Activated T-cell treated with anti-CD3 and anti-CD28 coated beads, Interleukin-2, amount 50 U/mL, for 4 hours (primary cell): ENCODE data around the gene IMMP1L. TPM values are rescaled to one million over a fixed set of nuclear protein-coding genes. Genes with fewer than 3 reads are reported as not detected.

ENCODE experiments used
- ATAC-seq, 2 donors: fragments of 200-7000 bp; cut with Tn5 transposase; one replicate each; pipeline ENCODE4 v1.10.0; 2021
- DNase-seq: peaks from one replicate; pipeline ENCODE4 v3.0.0-alpha.2; 2020
- H3K27me3 Mint-ChIP-seq: one replicate; pipeline ENCODE4 v1.8.0; 2021; ENCODE audit warnings: low read depth, mixed read lengths
- H3K36me3 Mint-ChIP-seq: one replicate; pipeline ENCODE4 v1.8.0; 2022; ENCODE audit warnings: mixed read lengths; ENCODE audit not compliant: insufficient read depth
- H3K4me1 Mint-ChIP-seq: one replicate; pipeline ENCODE4 v1.8.0; 2021; ENCODE audit warnings: low read depth, mixed read lengths
- H3K4me3 Mint-ChIP-seq: one replicate; pipeline ENCODE4 v1.8.0; 2021; ENCODE audit warnings: mild to moderate bottlenecking, moderate library complexity, mixed read lengths
- H3K9me3 Mint-ChIP-seq: one replicate; pipeline ENCODE4 v1.8.0; 2021; ENCODE audit warnings: mixed read lengths
- total RNA-seq, 3 donors: library from RNA; stranded (reverse); gene quantifications; one replicate each; pipeline ENCODE4 v1.2.1, GENCODE V29; 2021

The IMMP1L gene
- total RNA-seq, 3 donors from 2014 or later: 17.7 to 26.7 (median 22.2) TPM

DNA sequence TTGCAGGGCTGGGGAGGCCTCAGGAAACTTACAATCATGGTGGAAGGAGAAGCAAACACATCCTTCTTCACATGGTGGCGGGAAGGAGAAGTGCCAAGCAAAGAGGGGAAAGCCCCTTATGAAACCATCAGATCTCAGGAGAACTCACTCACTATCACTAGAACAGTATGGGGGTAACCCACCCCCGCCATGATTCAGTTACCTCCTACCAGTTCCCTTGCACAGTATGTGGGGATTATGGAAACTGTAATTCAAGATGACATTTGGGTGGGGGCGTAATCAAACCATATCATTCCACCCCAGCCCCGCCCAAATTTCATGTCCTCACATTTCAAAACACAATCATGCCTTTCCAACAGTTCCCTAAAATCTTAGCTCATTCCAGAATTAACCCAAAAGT is 16.2 kb downstream of the IMMP1L start:
- DNase-seq (no peak), ATAC-seq (no peak)
- Mint-ChIP-seq H3K36me3 (peaks cover 41% of the 10 kb centered on the region), H3K4me3 (no peak overlapping the region), H3K4me1 (peaks cover 29% of the 10 kb centered on the region), H3K27me3 (no peaks in the 10 kb centered on the region), H3K9me3 (peaks cover 4% of the 10 kb centered on the region)

DNA sequence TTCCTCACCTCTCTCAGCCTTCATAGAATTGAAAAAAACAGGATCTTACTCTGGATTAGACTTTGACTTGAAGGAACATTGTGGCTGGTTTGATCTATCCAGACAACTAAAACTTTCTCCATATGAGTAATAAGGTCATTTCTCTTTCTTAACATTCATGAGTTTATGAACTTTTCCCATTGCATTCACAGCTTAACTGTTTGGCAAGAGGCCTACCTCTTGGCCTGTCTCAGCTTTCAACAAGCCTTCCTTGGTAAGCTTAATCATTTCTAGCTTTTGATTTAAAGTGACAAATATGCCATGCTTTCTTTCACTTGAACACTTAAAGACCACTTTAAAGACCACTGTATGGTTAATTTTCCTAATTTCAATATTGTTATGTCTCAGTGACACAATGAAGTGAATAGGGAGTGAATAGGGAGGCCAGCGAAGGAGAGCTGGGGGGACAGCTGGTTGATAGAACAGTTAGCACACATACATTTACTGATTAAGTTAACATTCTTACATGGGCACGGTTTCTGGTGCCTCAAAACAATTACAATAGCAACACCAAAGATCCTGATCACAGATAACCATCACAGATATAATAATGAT is 17.0 kb downstream of the IMMP1L start:
- DNase-seq (no peak), ATAC-seq (no peak)
- no peak overlapping the region for H3K4me3 Mint-ChIP-seq
- peaks cover 27% of the 10 kb centered on the region for H3K4me1 Mint-ChIP-seq
- H3K9me3 Mint-ChIP-seq: peaks cover 4% of the 10 kb centered on the region
- no peaks in the 10 kb centered on the region for H3K27me3 Mint-ChIP-seq
- peaks cover 39% of the 10 kb centered on the region for H3K36me3 Mint-ChIP-seq

DNA sequence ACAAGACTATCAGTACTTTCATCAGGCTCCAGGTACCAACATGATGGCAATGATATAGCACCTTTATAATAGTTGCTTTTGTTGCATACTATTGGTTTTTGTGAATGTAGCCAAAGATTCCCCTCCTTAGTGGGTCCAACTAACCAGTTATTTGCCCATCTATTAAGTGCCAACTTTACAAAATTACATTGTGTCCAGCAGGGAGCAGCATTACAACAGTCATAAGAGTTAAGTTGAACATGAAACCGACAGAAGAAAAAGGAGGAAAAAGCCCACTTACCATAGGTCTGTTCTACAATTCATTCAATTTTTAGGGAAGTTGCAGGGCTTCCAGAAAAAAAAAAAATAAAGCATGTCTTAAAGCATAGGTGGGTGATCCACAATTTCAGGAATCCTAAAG is 21.6 kb downstream of the IMMP1L start:
- ATAC-seq (no peak), DNase-seq (no peak)
- Mint-ChIP-seq H3K4me1 (peaks cover 19% of the 10 kb centered on the region), H3K27me3 (no peaks in the 10 kb centered on the region), H3K36me3 (peaks cover 19% of the 10 kb centered on the region), H3K4me3 (no peak overlapping the region), H3K9me3 (no peaks in the 10 kb centered on the region)

DNA sequence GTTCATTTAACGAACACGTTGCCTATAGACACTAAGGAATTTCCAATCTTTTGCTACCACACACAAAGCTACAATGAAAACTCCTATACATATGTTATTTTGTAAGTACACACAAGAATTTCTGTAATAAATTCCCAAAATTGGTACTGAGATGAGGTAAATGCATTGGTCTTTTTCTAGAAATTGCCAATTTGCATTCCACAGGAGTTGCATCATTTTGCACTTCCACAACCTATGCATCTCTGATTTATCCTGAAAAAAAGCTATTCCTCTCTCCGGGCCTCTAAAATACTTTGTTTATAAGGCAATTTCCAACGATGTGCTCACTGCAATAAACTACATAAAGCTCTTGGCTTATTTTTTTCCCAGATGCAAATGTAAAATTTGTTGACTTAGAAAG is 24.9 kb downstream of the IMMP1L start:
- Mint-ChIP-seq H3K4me3 (no peak overlapping the region), H3K4me1 (peaks cover 5% of the 10 kb centered on the region), H3K36me3 (peaks cover 5% of the 10 kb centered on the region), H3K9me3 (no peaks in the 10 kb centered on the region), H3K27me3 (no peaks in the 10 kb centered on the region)
- DNase-seq (no peak), ATAC-seq (no peak)

DNA sequence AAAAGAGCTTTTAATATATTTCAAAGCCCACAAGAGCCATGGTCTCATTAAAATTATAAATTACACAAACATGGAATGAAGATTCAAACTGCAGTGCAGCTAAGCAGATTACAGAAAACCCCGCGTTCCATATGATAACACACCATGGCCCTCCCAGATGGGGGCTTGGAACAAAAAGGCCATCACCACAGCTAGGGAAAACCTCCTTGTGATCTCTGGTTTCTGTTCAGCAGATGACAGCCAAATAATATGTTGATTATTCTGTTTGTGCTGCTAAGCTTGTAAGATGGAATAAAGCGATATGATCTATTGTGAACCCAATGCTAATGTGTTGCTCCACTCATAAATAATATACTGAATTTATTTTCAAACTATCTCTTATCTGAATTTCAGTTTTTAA is 28.5 kb downstream of the IMMP1L start:
- DNase-seq: no peak
- Mint-ChIP-seq H3K9me3 (no peaks in the 10 kb centered on the region), H3K4me3 (no peak overlapping the region), H3K27me3 (no peaks in the 10 kb centered on the region), H3K36me3 (peaks cover 2% of the 10 kb centered on the region), H3K4me1 (peaks cover 4% of the 10 kb centered on the region)
- no peak for ATAC-seq

DNA sequence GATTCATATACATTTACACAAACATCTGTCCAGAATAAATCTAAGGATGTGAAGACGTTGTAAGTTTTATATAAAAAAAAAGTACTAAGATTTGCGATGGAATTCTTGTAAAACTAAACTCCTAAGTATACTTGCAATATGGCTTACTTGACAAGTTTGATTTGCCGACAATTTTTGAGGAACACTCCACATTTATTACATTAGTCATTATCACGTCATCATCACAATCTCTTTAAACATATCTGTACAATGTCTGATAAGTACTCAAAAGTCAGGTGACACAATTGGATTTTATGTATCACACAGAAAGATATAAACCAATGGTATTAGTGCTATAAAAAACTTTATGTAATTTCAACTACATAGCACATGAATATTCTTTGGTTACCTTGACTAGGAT is 30.4 kb downstream of the IMMP1L start:
- no peak for ATAC-seq
- H3K36me3 Mint-ChIP-seq: peaks cover 3% of the 10 kb centered on the region
- H3K27me3 Mint-ChIP-seq: no peaks in the 10 kb centered on the region
- no peaks in the 10 kb centered on the region for H3K9me3 Mint-ChIP-seq
- H3K4me3 Mint-ChIP-seq: no peak overlapping the region
- no peak for DNase-seq
- peaks cover 4% of the 10 kb centered on the region for H3K4me1 Mint-ChIP-seq

DNA sequence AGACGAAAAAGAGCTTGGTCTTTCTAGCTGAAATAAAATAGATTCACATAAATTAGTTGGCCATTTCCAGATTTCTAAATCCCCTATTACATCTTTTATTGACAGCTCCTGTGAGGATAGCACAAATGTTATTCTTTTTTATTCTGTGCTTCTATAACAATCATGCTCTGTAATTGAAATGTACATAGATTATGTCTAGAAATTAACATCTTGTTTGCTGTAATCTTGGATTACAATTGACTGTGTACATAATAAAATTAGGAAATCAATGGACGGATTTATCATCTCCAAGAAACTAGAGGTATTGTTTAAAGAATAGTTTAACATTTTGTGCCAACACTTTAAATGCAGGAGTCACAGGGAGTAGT is 31.2 kb downstream of the IMMP1L start:
- no peaks in the 10 kb centered on the region for H3K27me3 Mint-ChIP-seq
- DNase-seq (no peak), ATAC-seq (no peak)
- H3K36me3 Mint-ChIP-seq: peaks cover 3% of the 10 kb centered on the region
- no peaks in the 10 kb centered on the region for H3K9me3 Mint-ChIP-seq
- peaks cover 4% of the 10 kb centered on the region for H3K4me1 Mint-ChIP-seq
- H3K4me3 Mint-ChIP-seq: no peak overlapping the region

DNA sequence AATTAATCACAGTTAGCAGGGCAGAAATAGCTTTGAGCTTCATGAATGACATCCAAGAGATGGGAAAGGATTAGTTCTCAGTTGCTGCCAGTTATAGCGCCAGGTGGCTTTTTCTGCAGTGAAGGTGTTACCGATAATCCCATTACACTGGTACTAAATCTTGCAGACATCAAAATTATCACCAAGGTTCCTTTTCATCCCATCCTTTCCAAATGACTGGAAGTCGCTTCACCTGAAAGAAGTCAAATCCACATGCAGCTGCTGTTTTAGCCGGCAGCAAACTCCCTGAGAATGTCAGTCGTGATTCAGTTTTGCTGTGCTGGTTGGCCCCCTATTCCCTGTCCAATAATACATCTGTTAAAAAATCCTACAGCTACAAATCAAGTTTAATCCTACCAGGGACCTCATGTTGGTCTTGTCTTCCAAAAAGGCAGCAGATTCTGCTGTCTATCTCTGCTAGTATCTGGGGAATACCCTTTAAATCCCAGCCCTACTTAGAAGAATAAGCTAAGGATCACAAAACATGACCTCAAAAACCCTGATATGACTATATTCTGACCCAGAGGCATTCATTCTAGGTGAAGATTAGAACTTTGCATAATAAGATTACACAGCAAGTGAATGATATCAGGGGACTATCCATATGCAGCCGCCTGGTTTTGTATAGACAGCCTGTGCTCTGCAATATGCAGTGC is 31.7 kb downstream of the IMMP1L start:
- DNase-seq (no peak), ATAC-seq (no peak)
- Mint-ChIP-seq H3K9me3 (no peaks in the 10 kb centered on the region), H3K4me1 (peaks cover 2% of the 10 kb centered on the region), H3K27me3 (no peaks in the 10 kb centered on the region), H3K4me3 (no peak overlapping the region), H3K36me3 (peaks cover 3% of the 10 kb centered on the region)

DNA sequence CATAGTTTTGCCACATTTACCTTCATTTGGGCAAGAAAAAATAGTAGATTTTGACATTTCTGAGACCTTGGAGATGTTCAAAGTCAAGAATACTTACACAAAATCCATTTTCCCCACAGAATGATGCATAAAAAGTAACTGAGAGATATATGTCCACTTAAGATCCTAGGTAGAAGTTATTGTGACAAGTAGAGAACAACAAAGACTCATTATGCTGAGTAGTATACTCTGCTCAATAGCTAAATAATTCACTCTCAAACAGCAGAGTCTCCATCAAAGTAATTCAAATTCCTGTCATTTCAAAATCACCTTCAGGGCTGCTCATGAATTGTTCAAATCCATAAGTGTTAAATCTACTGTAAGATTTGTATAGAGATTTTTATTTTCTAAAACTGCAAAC is 35.3 kb downstream of the IMMP1L start:
- H3K4me1 Mint-ChIP-seq: no peaks in the 10 kb centered on the region
- peaks cover 13% of the 10 kb centered on the region for H3K36me3 Mint-ChIP-seq
- DNase-seq: no peak
- H3K27me3 Mint-ChIP-seq: no peaks in the 10 kb centered on the region
- no peak for ATAC-seq
- H3K4me3 Mint-ChIP-seq: no peak overlapping the region
- H3K9me3 Mint-ChIP-seq: no peaks in the 10 kb centered on the region

DNA sequence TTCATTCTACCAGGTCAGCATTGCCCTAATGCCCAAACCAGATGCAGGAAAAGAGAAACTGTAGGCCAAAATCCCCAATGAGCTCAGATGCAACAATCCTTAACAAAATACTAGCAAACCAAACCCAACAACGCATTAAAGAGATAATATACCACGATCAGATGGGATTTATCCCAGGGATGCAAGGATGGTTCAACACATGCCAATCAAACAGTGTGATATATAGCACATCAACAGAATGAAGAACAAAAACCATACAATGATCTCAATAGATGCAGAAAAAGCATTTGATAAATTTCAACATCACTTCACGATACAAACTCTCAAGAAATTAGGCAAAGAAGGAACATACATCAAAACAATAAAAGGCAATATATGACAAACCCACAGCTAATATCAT is 45.0 kb downstream of the IMMP1L start:
- peaks cover 2% of the 10 kb centered on the region for H3K4me1 Mint-ChIP-seq
- no peaks in the 10 kb centered on the region for H3K27me3 Mint-ChIP-seq
- H3K9me3 Mint-ChIP-seq: peaks cover 25% of the 10 kb centered on the region
- H3K4me3 Mint-ChIP-seq: no peak overlapping the region
- ATAC-seq (no peak), DNase-seq (no peak)
- H3K36me3 Mint-ChIP-seq: peaks cover 40% of the 10 kb centered on the region

DNA sequence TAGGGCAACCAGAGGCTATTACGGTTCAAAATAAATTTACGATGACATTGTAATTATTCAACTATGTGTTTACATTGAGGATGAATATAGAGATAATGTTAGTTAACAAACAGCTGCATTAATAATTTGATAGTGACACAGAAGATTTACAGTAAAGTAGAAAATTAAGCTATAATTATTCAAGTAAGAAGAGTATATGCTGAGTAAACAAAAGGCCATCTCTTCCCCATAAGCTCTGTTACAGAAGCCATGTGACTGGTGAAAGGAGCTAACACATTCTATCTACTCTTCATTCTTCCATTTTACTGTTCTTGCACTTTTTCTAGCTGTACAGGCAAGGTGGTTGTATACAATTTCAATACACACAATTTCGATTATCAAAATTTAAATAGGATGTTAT is 54.2 kb downstream of the IMMP1L start:
- H3K9me3 Mint-ChIP-seq: no peaks in the 10 kb centered on the region
- no peak for ATAC-seq
- no peak overlapping the region for H3K4me3 Mint-ChIP-seq
- DNase-seq: no peak
- no peaks in the 10 kb centered on the region for H3K27me3 Mint-ChIP-seq
- H3K36me3 Mint-ChIP-seq: peaks cover 26% of the 10 kb centered on the region
- no peaks in the 10 kb centered on the region for H3K4me1 Mint-ChIP-seq

DNA sequence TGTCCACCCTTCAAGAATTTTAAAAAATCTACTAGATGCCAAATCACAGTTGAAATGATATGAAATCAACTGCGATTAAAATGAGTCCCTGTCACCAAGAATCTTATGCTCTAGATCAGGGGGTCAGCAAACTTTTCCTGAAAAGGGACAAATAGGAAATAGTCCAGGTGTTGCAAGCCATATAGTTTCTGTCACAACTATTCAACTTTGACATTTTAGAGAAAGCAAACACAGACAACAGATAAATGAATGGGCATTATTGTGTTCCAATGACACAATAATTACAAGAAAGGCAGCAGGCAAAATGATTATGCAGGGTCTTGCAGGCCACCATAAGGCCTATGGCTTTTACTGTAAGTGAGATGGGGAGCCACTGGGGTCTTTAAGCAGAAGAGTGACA is 58.6 kb downstream of the IMMP1L start:
- Mint-ChIP-seq H3K4me3 (no peak overlapping the region), H3K4me1 (no peaks in the 10 kb centered on the region), H3K9me3 (no peaks in the 10 kb centered on the region), H3K36me3 (peaks cover 38% of the 10 kb centered on the region), H3K27me3 (no peaks in the 10 kb centered on the region)
- DNase-seq (no peak), ATAC-seq (no peak)

DNA sequence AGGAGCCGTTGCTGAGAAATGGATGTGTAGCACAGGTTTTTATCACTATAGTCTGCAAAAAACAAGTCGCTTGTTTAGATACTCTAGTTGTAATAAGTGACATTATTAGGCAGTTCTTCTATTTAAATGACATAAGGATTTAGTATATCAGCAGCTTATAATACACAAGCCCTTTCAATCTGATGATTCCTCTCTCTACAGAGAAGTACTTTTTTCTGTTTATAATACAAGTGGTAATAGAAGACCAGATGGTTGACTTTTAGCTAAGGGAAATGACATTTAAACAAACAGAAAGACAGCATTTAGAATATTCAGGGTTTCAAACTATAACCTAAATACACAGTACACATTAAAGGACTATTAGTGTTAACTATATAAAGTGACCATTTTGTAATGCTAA is 60.4 kb downstream of the IMMP1L start:
- ATAC-seq: no peak
- Mint-ChIP-seq H3K36me3 (peaks cover 42% of the 10 kb centered on the region), H3K9me3 (no peaks in the 10 kb centered on the region), H3K4me1 (no peaks in the 10 kb centered on the region), H3K27me3 (no peaks in the 10 kb centered on the region), H3K4me3 (no peak overlapping the region)
- DNase-seq: no peak

DNA sequence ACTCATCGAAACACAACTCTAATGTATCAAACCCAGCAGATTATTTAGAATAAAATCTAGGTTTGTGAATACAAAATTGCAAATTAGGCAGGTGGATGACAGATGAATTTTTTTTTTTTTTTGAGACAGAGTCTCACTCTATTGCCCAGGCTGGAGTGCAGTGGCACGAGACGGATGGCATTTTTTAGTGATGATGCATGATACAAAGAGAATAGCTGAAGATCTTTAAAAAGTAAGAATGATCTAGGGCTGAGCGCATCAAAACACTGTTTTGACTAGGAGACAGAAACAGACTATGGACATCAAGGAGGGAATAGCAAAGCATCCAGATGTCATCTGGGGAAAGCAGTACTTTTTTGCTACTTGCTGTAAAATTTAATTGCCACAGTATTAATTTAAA is 63.8 kb downstream of the IMMP1L start:
- ATAC-seq: no peak
- Mint-ChIP-seq H3K27me3 (no peaks in the 10 kb centered on the region), H3K4me1 (no peaks in the 10 kb centered on the region), H3K4me3 (no peak overlapping the region), H3K36me3 (peaks cover 23% of the 10 kb centered on the region), H3K9me3 (no peaks in the 10 kb centered on the region)
- DNase-seq: no peak

DNA sequence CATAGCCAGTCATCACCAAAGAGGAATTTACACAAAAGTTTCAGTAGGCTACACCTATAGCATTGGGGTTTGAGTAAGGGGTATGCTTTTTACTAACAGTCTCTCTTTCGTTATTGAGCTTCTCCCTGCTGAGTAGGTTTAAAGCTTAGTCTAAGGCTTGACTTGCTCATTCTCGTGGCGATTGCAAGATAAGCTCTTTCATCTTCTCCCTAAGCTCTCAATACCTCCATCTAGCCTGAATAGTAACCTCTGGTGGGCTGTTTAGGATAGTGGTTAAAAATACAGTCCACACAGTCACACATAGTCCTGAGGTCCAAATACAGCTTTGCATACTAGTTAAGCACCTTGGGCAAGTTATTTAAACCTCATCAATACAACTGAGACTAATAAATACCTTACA is 65.6 kb downstream of the IMMP1L start:
- Mint-ChIP-seq H3K27me3 (no peaks in the 10 kb centered on the region), H3K9me3 (peaks cover 7% of the 10 kb centered on the region), H3K36me3 (peaks cover 20% of the 10 kb centered on the region), H3K4me1 (peaks cover 3% of the 10 kb centered on the region), H3K4me3 (no peak overlapping the region)
- DNase-seq: no peak
- ATAC-seq: no peak
